HG03460 (cell line): Measurements from ENCODE around the gene PREX1.

Source experiments
- ATAC-seq: cut with Tn5 transposase; IDR thresholded peaks from one replicate; pipeline ENCODE4 v1.9.1; 2021; ENCODE audit not compliant: unreplicated experiment

Gene PREX1

GRCh38 chr20:48721324-48722001 is 106.3 kb downstream of the PREX1 start:
- ATAC-seq = no peak

GRCh38 chr20:48720256-48720985 is 107.4 kb downstream of the PREX1 start:
- no peak for ATAC-seq

GRCh38 chr20:48719598-48720255 is 108.1 kb downstream of the PREX1 start:
- no peak for ATAC-seq

- no peak for ATAC-seq
Measured at GRCh38 chr20:48718786-48719578, 108.8 kb downstream of the PREX1 start.

- ATAC-seq = no peak
Measured at GRCh38 chr20:48717680-48718223, 110.0 kb downstream of the PREX1 start.

GRCh38 chr20:48717095-48717672 is 110.6 kb downstream of the PREX1 start:
- no peak for ATAC-seq

- ATAC-seq = no peak
Measured at GRCh38 chr20:48716541-48716940, 111.3 kb downstream of the PREX1 start.

GRCh38 chr20:48716086-48716485 is 111.7 kb downstream of the PREX1 start:
- no peak for ATAC-seq

- no peak for ATAC-seq
Measured at GRCh38 chr20:48714764-48715163, 113.0 kb downstream of the PREX1 start.

- ATAC-seq = no peak
Measured at GRCh38 chr20:48711696-48712464, 115.9 kb downstream of the PREX1 start.

GRCh38 chr20:48711044-48711428 is 116.8 kb downstream of the PREX1 start:
- ATAC-seq = no peak

- ATAC-seq = no peak
Measured at GRCh38 chr20:48710341-48711043, 117.3 kb downstream of the PREX1 start.

GRCh38 chr20:48709744-48710143 is 118.1 kb downstream of the PREX1 start:
- ATAC-seq = no peak

GRCh38 chr20:48709058-48709691 is 118.6 kb downstream of the PREX1 start:
- no peak for ATAC-seq

- no peak for ATAC-seq
Measured at GRCh38 chr20:48708630-48709029, 119.2 kb downstream of the PREX1 start.

- ATAC-seq = no peak
Measured at GRCh38 chr20:48708116-48708515, 119.7 kb downstream of the PREX1 start.

GRCh38 chr20:48706710-48707365 is 121.0 kb downstream of the PREX1 start:
- no peak for ATAC-seq

GRCh38 chr20:48706116-48706656 is 121.6 kb downstream of the PREX1 start:
- ATAC-seq = no peak
